ENCODE data around the gene ZNF334.

ZNF334 gene

DNA sequence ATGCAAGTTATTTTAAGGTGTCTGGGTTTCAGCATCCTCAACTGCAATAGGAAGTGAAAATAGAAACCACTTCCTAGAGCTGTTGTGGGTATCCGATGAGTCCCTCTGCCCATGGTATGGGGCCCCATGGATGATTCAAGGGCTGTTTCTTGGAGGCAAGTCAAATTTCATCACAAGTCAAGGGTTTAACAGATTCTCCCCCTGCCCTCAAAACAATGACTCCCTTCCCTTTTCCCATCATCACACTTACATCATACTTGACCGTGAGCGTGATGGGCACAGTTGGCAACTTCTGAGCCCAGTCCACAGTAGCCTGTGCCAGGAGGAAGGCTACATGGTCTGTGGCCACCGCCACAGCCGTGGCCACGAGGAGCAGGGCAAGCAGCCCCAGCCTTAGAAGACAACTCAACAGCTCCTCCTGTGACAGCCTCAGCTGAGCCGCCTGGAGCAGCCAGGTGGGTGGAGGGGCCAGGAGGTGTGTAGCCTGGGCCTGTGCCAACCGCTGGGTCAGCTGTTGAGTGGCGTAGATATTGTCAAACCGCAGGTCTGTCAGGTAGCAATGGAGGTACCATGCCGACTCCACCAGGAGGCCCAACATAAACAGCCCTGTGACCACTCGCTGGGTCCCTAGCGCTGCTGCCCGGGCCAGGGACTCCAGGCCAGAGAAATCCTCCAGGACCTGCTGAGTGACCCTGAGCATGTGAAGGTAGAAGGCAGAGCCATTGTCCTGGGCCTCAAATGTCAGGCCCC lies 31.9 kb upstream of the ZNF334 start:
- no peak for DNase-seq (ENCODE audit: extremely low read depth, low read depth)

DNA sequence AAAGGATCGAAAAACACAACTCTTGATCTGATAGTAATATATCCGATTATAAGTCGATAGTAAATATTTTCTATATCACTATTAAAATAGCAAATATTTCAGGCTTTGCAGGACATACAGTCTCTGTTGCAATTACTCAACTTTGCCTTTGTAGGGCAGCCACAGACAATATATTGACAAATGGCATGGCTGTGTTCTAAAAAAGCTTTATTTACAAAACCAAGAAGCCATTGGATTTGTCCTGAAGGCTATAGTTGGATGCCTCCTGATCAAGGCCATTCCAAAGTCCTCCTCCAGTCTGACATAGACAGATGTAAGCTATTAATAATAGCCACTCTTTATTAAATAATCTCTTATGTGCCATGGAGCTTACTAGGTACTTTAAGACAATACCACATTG lies 31.2 kb upstream of the ZNF334 start:
- DNase-seq (ENCODE audit: extremely low read depth, low read depth) = no peak
- TF ChIP-seq, protein P1, sequence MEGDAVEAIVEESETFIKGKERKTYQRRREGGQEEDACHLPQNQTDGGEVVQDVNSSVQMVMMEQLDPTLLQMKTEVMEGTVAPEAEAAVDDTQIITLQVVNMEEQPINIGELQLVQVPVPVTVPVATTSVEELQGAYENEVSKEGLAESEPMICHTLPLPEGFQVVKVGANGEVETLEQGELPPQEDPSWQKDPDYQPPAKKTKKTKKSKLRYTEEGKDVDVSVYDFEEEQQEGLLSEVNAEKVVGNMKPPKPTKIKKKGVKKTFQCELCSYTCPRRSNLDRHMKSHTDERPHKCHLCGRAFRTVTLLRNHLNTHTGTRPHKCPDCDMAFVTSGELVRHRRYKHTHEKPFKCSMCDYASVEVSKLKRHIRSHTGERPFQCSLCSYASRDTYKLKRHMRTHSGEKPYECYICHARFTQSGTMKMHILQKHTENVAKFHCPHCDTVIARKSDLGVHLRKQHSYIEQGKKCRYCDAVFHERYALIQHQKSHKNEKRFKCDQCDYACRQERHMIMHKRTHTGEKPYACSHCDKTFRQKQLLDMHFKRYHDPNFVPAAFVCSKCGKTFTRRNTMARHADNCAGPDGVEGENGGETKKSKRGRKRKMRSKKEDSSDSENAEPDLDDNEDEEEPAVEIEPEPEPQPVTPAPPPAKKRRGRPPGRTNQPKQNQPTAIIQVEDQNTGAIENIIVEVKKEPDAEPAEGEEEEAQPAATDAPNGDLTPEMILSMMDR (IDR thresholded peaks at IDR 0.05; ENCODE audit: low read depth, low read length) = peak; percentile 4; the same call in 1 of the 2 replicates

More for the DNA sequence above, 31.9 kb upstream of the ZNF334 start:
- TF ChIP-seq, protein P1 (IDR thresholded peaks at IDR 0.05; ENCODE audit: low read depth, low read length) = no peak

DNA sequence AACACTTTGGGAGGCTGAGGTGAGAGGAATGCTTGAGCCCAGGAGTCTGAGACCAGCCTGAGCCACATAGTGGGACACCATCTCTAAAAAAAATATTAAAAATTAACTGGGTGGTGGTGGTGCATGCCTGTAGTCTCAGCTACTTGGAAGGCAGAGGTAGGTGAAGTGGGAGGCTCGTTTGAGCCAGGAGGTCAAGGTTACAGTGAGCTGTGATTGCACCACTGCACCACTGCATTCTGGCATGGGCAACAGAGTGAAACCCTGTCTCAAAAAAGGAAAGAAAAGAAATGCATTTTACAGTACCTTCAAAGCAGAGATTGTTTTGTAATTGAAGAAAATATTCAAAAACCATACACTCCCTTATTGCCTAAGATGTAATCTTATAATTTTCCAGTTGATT lies 30.6 kb upstream of the ZNF334 start:
- TF ChIP-seq, protein P1 (IDR thresholded peaks at IDR 0.05; ENCODE audit: low read depth, low read length) = no peak
- no peak for DNase-seq (ENCODE audit: extremely low read depth, low read depth)

DNA sequence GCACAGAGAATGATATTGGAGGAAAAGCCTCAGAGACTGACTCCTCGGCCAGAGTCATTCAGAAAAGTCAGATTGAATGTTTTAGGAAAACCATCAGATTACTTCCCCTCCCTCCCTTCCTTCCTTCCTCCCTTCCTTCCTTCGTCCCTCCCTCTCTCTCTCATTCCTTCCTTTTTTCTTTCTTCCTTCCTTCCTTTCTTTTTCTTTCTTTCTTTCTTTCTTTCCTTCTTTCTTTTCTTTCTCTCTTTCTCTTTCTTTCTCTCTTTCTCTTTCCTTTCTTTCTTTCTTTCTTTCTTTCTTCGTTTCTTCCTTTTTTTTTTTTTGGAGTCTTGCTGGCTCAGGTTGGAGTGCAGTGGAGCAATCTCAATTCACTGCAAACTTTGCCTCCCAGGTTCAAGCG lies 29.7 kb upstream of the ZNF334 start:
- TF ChIP-seq, protein P1 (IDR thresholded peaks at IDR 0.05; ENCODE audit: low read depth, low read length) = no peak
- no peak for DNase-seq (ENCODE audit: extremely low read depth, low read depth)

DNA sequence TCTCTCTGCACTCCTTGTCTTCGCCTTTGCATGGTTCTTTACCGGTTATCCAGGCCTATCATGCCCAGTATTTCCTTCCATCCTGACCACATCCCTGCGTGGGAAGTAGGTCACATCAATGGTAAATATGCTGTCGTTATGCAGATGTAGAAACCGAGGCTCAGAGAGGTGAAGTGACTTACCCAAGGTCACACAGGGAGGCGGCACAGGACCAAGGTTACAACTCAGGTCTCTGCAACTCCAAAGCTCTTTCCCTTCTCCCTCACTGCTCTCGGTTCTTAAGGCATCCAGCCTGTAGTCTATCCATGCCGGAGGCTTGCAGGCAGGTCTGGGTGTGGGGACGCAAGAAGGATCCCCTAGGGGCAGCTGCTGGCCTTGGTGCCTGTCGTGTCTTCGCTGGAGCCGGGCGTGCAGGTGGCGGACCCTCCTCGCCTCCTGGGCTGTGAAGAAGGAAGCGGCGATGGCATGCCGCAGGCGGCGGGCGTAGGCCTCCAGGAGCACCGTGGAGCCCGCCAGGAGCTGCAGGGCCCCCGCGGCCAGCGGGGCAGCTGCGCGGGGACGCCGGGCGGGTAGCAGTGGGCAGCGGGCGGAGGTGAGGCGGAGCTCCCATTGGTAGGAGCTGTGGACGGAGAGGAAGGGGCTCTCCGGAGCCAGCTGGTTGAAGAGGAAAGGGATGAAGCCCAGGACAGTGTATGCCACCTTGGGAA lies 28.0 kb upstream of the ZNF334 start:
- no peak for DNase-seq (ENCODE audit: extremely low read depth, low read depth)
- TF ChIP-seq, protein P1 (IDR thresholded peaks at IDR 0.05; ENCODE audit: low read depth, low read length) = no peak

DNA sequence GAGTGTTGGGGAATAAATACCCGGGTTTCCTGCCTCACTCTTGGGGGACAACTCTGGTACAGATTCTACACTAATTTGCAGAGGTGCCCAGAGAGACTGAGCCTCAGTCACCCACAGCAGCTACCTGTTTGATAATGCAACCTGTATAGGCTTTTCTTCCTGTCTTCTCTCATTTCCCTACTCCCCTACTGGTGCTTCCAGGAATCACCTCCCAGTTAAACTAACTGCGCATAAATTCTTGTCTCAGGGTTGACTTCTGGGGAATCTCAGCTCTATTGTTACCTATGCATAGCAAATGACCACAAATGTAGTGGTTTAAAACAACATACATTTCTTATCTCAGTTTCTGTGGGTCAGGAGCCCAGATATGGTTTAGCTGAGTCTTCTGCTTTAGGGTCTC lies 25.8 kb upstream of the ZNF334 start:
- TF ChIP-seq, protein P1 (IDR thresholded peaks at IDR 0.05; ENCODE audit: low read depth, low read length) = no peak

DNA sequence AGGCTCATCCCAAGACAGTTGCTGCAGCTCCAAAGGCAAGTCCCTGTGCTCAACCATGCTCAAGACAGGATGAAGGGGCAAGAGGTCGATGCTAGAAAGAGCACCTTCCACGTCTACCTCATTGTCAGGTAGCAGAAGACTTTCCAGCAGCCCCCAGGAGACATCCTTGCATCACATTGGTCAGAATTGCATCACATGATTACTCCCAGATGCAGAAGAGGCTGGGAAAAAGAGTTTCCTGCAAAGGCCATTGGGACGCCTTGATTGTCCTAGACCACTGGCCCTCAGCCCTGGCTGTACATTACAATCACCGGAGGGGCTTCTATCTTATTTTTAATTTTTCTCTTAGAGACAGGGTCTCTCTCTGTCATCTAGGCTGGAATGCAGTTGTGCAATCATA lies 17.3 kb upstream of the ZNF334 start:
- TF ChIP-seq, protein P1 (IDR thresholded peaks at IDR 0.05; ENCODE audit: low read depth, low read length) = no peak
- no peak for DNase-seq (ENCODE audit: extremely low read depth, low read depth)

More for the DNA sequence above, 25.8 kb upstream of the ZNF334 start:
- no peak for DNase-seq (ENCODE audit: extremely low read depth, low read depth)
